ENCODE data around the gene ALK.
"Not testable (repeated sequence)": the region's sequence is repeated elsewhere in the genome, so short reads cannot be mapped to it uniquely, and the experiment has no call there.

ALK gene

GRCh38 chr2:29246383-29247300 is 674.7 kb downstream of the ALK start:
- TF ChIP-seq EZH2 (optimal IDR thresholded peaks at IDR 0.05; ENCODE audit: low read depth, low read length) = no peak
- TF ChIP-seq EZH2phosphoT487 (IDR thresholded peaks at IDR 0.05; ENCODE audit: low read length) = no peak
- no peak for TF ChIP-seq CTCF (IDR thresholded peaks at IDR 0.05; ENCODE audit: low read length)
- Histone ChIP-seq H4K20me1 (ENCODE audit: insufficient read depth, low read length) (no peaks in the 10 kb centered on the region), H2AFZ (ENCODE audit: low read length) (no peak overlapping the region), H3K9ac (ENCODE audit: low read length) (no peak overlapping the region), H3K36me3 (replicated peaks; ENCODE audit: insufficient read depth, low read length) (no peaks in the 10 kb centered on the region), H3K9me3 (replicated peaks; ENCODE audit: insufficient read depth, low read length) (no peaks in the 10 kb centered on the region), H3K27me3 (replicated peaks; ENCODE audit: insufficient read depth, low read length) (no peaks in the 10 kb centered on the region), H3K9me2 (replicated peaks; ENCODE audit: insufficient read depth, low read length) (no peaks in the 10 kb centered on the region), H3K27ac (ENCODE audit: low read length) (no peak overlapping the region), H3K4me3 (ENCODE audit: low read length) (no peak overlapping the region), H3F3A (ENCODE audit: insufficient read depth, low read length) (no peaks in the 10 kb centered on the region), H3K4me1 (ENCODE audit: low read length) (no peaks in the 10 kb centered on the region), H3K79me2 (ENCODE audit: low read length) (no peaks in the 10 kb centered on the region), H3K4me2 (ENCODE audit: low read depth, low read length) (no peak overlapping the region)
- DNase-seq = no peak

- Histone ChIP-seq H3K4me2 (ENCODE audit: low read depth, low read length) (no peak overlapping the region), H3F3A (ENCODE audit: insufficient read depth, low read length) (no peaks in the 10 kb centered on the region), H3K4me1 (ENCODE audit: low read length) (no peaks in the 10 kb centered on the region), H3K9me2 (replicated peaks; ENCODE audit: insufficient read depth, low read length) (no peaks in the 10 kb centered on the region), H3K9me3 (replicated peaks; ENCODE audit: insufficient read depth, low read length) (no peaks in the 10 kb centered on the region), H3K36me3 (replicated peaks; ENCODE audit: insufficient read depth, low read length) (no peaks in the 10 kb centered on the region), H3K79me2 (ENCODE audit: low read length) (no peaks in the 10 kb centered on the region), H4K20me1 (ENCODE audit: insufficient read depth, low read length) (no peaks in the 10 kb centered on the region), H3K4me3 (ENCODE audit: low read length) (no peak overlapping the region), H3K27ac (ENCODE audit: low read length) (no peak overlapping the region), H3K27me3 (replicated peaks; ENCODE audit: insufficient read depth, low read length) (no peaks in the 10 kb centered on the region), H3K9ac (ENCODE audit: low read length) (no peak overlapping the region), H2AFZ (ENCODE audit: low read length) (no peak overlapping the region)
- DNase-seq = no peak
- TF ChIP-seq EZH2 (optimal IDR thresholded peaks at IDR 0.05; ENCODE audit: low read depth, low read length) (no peak), CTCF (IDR thresholded peaks at IDR 0.05; ENCODE audit: low read length) (no peak), EZH2phosphoT487 (IDR thresholded peaks at IDR 0.05; ENCODE audit: low read length) (no peak)
These were observed 675.5 kb downstream of the ALK start for GRCh38 chr2:29245742-29246382.

DNA sequence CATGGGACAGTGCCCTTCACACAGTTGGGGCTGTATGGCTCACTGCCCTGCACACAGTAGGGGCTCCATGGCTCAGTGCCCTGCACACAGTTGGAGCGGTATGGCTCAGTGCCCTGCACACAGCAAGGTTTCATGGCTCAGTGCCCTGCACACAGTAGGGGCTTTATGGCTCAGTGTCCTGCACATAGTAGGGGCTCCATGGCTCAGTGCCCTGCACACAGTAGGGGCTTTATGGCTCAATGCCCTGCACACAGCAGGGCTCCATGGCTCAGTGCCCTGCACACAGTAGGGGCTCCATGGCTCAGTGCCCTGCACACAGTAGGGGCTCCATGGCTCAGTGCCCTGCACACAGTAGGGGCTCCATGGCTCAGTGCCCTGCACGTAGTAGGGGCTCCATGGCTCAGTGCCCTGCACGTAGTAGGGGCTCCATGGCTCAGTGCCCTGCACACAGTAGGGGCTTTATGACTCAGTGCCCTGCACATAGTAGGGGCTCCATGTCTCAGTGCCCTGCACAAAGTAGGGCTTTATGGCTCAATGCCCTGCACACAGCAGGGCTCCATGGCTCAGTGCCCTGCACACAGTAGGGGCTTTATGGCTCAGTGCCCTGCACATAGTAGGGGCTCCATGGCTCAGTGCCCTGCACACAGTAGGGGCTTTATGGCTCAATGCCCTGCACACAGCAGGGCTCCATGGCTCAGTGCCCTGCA is 676.2 kb downstream of the ALK start:
- H3K9ac ChIP-seq (ENCODE audit: low read length); DNase-seq; H4K20me1 ChIP-seq (ENCODE audit: insufficient read depth, low read length); H2AFZ ChIP-seq (ENCODE audit: low read length); H3K79me2 ChIP-seq (ENCODE audit: low read length); H3K27ac ChIP-seq (ENCODE audit: low read length); H3K4me1 ChIP-seq (ENCODE audit: low read length); H3K9me2 ChIP-seq (replicated peaks; ENCODE audit: insufficient read depth, low read length); H3F3A ChIP-seq (ENCODE audit: insufficient read depth, low read length); H3K9me3 ChIP-seq (replicated peaks; ENCODE audit: insufficient read depth, low read length); H3K4me3 ChIP-seq (ENCODE audit: low read length); H3K36me3 ChIP-seq (replicated peaks; ENCODE audit: insufficient read depth, low read length); H3K27me3 ChIP-seq (replicated peaks; ENCODE audit: insufficient read depth, low read length); H3K4me2 ChIP-seq (ENCODE audit: low read depth, low read length): not testable (repeated sequence)
